RWPE2 (cell line): ENCODE measurements around the gene PTPN14.

Source experiments
- ATAC-seq: fragments of 200-7000 bp; cut with Tn5 transposase; 3 replicates; pipeline ENCODE4 v1.9.1; 2021; ENCODE audit warnings: low read depth
- DNase-seq: peaks from one replicate; pipeline ENCODE4 v3.0.0-alpha.2; 2020; ENCODE audit warnings: low spot score
- H3K27ac ChIP-seq: fragments of 450-650 bp; 2 replicates; pipeline ENCODE4 v1.5.1; 2017; ENCODE audit warnings: mild to moderate bottlenecking; ENCODE audit not compliant: poor library complexity, severe bottlenecking
- H3K27me3 ChIP-seq: fragments of 250-450 bp; sonication (Bioruptor Pico); 2 replicates; pipeline ENCODE4 v1.5.1; 2021; ENCODE audit warnings: mild to moderate bottlenecking, moderate library complexity; ENCODE audit not compliant: insufficient read depth, poor library complexity, severe bottlenecking
- H3K36me3 ChIP-seq: fragments of 250-450 bp; sonication (Bioruptor Pico); 2 replicates; pipeline ENCODE4 v1.5.1; 2020; ENCODE audit warnings: low read depth, mild to moderate bottlenecking, moderate library complexity
- H3K4me1 ChIP-seq: fragments of 250-450 bp; sonication (Bioruptor Pico); 2 replicates; pipeline ENCODE4 v1.5.1; 2021; ENCODE audit warnings: mild to moderate bottlenecking, moderate library complexity; ENCODE audit not compliant: insufficient read depth, poor library complexity, severe bottlenecking
- H3K4me3 ChIP-seq: fragments of 250-450 bp; sonication (Bioruptor Pico); 2 replicates; pipeline ENCODE4 v1.5.1; 2021; ENCODE audit warnings: mild to moderate bottlenecking, moderate library complexity; ENCODE audit not compliant: severe bottlenecking
- H3K9me3 ChIP-seq: fragments of 250-450 bp; sonication (Bioruptor Pico); 2 replicates; pipeline ENCODE4 v1.5.1; 2021; ENCODE audit warnings: mild to moderate bottlenecking, moderate library complexity; ENCODE audit not compliant: severe bottlenecking
- TF ChIP-seq, protein P1 (sequence below): fragments of 450-650 bp; IDR thresholded peaks from one replicate; pipeline ENCODE4 v1.5.1; 2017; ENCODE audit warnings: mild to moderate bottlenecking, moderate library complexity; ENCODE audit not compliant: poor library complexity, severe bottlenecking

The PTPN14 gene

DNA sequence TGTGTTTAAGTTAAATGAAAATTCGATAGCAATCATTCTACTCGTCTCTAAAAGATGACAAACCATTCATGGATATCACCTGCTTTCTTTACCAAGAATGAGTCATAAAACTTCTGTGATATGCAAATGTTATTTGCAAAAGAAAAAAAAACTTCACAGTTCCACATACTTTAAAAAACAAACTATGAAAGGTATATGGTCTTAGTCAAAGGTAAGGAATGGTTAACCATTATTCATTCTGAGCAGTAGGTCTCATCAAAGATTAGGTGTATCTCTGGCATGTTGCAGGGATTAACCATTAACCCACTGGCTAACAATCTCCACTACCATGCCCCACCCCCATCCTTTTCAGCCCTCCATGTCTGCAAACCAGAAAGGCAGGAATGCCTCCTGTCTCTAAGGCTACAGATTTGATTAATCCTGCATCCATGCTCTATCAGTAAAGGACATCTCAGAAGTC is 44.4 kb downstream of the PTPN14 start:
- TF ChIP-seq, protein P1, sequence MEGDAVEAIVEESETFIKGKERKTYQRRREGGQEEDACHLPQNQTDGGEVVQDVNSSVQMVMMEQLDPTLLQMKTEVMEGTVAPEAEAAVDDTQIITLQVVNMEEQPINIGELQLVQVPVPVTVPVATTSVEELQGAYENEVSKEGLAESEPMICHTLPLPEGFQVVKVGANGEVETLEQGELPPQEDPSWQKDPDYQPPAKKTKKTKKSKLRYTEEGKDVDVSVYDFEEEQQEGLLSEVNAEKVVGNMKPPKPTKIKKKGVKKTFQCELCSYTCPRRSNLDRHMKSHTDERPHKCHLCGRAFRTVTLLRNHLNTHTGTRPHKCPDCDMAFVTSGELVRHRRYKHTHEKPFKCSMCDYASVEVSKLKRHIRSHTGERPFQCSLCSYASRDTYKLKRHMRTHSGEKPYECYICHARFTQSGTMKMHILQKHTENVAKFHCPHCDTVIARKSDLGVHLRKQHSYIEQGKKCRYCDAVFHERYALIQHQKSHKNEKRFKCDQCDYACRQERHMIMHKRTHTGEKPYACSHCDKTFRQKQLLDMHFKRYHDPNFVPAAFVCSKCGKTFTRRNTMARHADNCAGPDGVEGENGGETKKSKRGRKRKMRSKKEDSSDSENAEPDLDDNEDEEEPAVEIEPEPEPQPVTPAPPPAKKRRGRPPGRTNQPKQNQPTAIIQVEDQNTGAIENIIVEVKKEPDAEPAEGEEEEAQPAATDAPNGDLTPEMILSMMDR, result no peak
- Histone ChIP-seq H3K27ac (peak overlapping the region; percentile 29), H3K4me3 (no peak overlapping the region), H3K27me3 (no peaks in the 10 kb centered on the region), H3K36me3 (no peaks in the 10 kb centered on the region), H3K9me3 (no peaks in the 10 kb centered on the region), H3K4me1 (peaks cover 17% of the 10 kb centered on the region)
- ATAC-seq (peak; percentile 94), DNase-seq (no peak)

DNA sequence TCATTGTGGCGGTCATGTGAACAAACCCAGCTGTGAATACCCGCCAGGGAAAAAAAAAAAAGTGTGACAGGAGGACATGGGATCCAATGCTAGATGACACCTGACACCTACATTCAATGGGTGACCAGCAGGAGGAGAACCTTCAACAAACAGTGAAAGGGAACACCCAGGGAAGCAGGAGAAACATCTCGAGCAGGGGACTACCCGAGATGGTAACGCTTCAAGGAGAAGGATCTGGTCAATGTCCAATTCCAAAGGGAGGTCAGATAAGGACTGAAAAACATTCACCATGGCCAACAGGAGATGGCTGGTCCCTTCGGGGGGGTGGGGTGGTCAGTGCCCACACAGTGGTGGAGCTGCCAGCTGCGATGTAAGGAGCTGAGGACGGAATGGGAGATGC is 46.3 kb downstream of the PTPN14 start:
- Histone ChIP-seq H3K9me3 (no peaks in the 10 kb centered on the region), H3K4me3 (no peak overlapping the region)
- DNase-seq, result no peak

DNA sequence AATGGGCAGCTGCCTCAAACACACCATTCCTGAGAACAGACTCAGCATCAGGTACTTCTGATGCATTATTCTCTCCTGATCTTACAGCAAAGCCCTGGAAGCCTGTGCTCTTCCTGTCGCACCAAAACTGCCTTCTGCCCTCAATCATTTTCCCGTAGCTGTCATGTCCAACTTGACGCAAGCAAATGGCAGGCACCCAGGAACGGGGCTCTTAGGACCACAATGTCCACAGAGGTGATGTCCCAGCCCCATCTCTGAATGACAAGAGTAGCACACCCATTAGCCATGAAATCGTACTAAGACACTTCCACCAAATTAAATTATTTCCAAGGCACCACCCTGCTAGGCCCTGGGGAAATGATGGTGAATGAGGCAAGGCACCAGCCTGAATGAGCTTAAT is 47.1 kb downstream of the PTPN14 start:
- DNase-seq, result no peak
- no peak overlapping the region for H3K27ac ChIP-seq
- TF ChIP-seq, protein P1, result no peak

More for the DNA sequence above, 46.3 kb downstream of the PTPN14 start:
- TF ChIP-seq, protein P1, result no peak
- Histone ChIP-seq H3K27me3 (no peaks in the 10 kb centered on the region), H3K27ac (no peak overlapping the region), H3K4me1 (peaks cover 17% of the 10 kb centered on the region), H3K36me3 (no peaks in the 10 kb centered on the region)
- no peak for ATAC-seq

DNA sequence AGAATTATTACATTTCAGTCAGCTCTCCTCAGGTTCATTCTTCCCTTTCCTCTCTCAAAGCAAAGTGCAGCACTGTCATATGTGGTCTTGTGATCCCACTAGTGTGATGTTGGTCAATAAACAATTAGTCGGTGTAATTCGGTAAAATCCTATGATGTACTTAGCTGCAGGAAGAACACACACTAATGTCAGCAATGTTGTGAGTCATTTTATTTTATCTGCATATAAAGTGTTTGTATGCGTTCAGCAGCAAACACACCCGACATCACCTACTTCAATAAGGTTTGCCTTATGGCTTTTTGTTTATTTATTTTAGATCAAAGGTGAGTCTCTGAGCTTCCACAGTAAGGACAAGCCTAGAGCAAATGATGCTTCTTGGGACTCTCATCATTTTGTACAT is 47.8 kb downstream of the PTPN14 start:
- Histone ChIP-seq H3K9me3 (no peaks in the 10 kb centered on the region), H3K27ac (no peak overlapping the region), H3K4me1 (peaks cover 18% of the 10 kb centered on the region), H3K4me3 (no peak overlapping the region), H3K27me3 (no peaks in the 10 kb centered on the region), H3K36me3 (no peaks in the 10 kb centered on the region)
- ATAC-seq, result no peak
- DNase-seq, result no peak
- TF ChIP-seq, protein P1, result no peak

More for the DNA sequence above, 47.1 kb downstream of the PTPN14 start:
- peaks cover 17% of the 10 kb centered on the region for H3K4me1 ChIP-seq
- no peaks in the 10 kb centered on the region for H3K36me3 ChIP-seq
- H3K9me3 ChIP-seq, result no peaks in the 10 kb centered on the region
- no peak overlapping the region for H3K4me3 ChIP-seq
- no peaks in the 10 kb centered on the region for H3K27me3 ChIP-seq
- no peak for ATAC-seq

DNA sequence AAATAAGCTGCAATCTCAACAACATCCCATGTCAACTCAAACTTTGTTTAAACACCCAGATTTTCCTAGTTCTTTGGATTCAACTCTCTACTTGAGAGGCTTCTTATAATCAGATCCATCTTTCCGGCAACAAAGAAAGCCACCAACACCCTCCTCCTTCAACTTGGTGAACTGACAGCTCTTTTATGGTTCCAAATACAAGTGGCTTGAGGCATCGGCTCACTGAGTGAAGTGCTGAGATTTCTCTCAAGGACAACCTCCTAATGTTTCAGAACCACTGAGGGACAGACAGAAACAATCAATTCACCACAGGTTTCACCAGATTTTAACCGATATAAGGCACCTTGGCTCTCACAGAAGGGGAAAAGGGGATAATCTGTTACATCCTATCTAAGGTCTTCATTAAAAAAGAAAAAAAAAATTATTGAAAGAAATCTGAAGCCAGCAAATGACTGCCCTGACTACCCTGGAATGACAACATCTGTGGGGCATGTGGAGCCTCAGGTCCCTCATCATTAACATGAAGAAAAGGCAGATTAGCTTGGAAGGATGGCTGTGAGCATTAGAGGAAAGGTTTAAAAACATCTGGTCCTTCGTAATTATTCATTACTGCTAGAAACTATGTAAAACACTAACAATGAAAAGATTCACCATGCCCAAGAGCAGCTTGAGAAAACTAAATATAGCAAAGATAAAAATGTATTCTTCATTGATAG is 50.9 kb downstream of the PTPN14 start:
- Histone ChIP-seq H3K36me3 (no peaks in the 10 kb centered on the region), H3K9me3 (no peaks in the 10 kb centered on the region), H3K27me3 (no peaks in the 10 kb centered on the region), H3K4me3 (no peak overlapping the region), H3K4me1 (peaks cover 30% of the 10 kb centered on the region), H3K27ac (no peak overlapping the region)
- TF ChIP-seq, protein P1, result no peak
- ATAC-seq (no peak), DNase-seq (no peak)
